ENCODE results near the gene GAS2L2. TPM values are rescaled to one million over a fixed set of nuclear protein-coding genes. Genes with fewer than 3 reads are reported as not detected.
"Not testable (repeated sequence)": the region's sequence is repeated elsewhere in the genome, so short reads cannot be mapped to it uniquely, and the experiment has no call there.

Gene GAS2L2
- total RNA-seq, 1 experiment from 2014 or later = not detected

DNA sequence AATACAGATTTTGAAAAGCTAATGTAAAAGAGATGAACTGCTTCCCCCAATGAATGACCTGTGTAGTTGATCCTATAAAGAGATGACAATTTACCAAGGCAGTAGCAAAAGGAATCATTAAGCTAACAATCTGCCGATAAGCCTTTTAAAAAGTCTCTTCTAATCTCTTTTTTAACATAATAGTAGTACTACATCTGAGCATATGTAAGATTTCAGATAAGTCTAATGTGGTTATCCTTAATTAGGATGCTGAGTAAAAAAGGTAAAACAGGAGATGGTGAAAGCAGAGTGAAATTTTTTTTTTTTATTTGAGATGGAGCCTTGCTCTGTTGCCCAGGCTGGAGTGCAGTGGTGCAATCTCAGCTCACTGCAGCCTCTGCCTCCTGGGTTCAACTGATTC, 47.8 kb downstream of the GAS2L2 start:
- intact Hi-C loops (cut with micrococcal nuclease; ENCODE audit: unreplicated experiment) (no loop called here), in situ Hi-C loops (cut with HindIII; ENCODE audit: low pct_unique_long_range_greater_than_20kb, low sequenced_read_pairs) (no loop called here)
- Histone ChIP-seq H3K36me3 (ENCODE audit: control insufficient read depth, insufficient read depth, low read length) (peaks cover 17% of the 10 kb centered on the region; the same call in 1 of the 2 replicates), H3K9me3 (ENCODE audit: control insufficient read depth, insufficient read depth, low read depth, low read length) (no peaks in the 10 kb centered on the region), H3K27me3 (ENCODE audit: control insufficient read depth, insufficient read depth, low read length) (no peaks in the 10 kb centered on the region), H3K4me1 (ENCODE audit: control insufficient read depth, insufficient read depth, low read length) (no peaks in the 10 kb centered on the region), H3K27ac (ENCODE audit: low read length) (no peak overlapping the region), H3K4me3 (ENCODE audit: low read depth in 2 of 2, low read length in 2 of 2) (no peak overlapping the region)
- no TSS peak for BruUV-seq (replicated peaks)
- no peak for DNase-seq (ENCODE audit: low read depth, low spot score)
- ChIA-PET POLR2A (no interaction called here), CTCF (no interaction called here)
- no peak for ATAC-seq
- TF ChIP-seq, protein P1, sequence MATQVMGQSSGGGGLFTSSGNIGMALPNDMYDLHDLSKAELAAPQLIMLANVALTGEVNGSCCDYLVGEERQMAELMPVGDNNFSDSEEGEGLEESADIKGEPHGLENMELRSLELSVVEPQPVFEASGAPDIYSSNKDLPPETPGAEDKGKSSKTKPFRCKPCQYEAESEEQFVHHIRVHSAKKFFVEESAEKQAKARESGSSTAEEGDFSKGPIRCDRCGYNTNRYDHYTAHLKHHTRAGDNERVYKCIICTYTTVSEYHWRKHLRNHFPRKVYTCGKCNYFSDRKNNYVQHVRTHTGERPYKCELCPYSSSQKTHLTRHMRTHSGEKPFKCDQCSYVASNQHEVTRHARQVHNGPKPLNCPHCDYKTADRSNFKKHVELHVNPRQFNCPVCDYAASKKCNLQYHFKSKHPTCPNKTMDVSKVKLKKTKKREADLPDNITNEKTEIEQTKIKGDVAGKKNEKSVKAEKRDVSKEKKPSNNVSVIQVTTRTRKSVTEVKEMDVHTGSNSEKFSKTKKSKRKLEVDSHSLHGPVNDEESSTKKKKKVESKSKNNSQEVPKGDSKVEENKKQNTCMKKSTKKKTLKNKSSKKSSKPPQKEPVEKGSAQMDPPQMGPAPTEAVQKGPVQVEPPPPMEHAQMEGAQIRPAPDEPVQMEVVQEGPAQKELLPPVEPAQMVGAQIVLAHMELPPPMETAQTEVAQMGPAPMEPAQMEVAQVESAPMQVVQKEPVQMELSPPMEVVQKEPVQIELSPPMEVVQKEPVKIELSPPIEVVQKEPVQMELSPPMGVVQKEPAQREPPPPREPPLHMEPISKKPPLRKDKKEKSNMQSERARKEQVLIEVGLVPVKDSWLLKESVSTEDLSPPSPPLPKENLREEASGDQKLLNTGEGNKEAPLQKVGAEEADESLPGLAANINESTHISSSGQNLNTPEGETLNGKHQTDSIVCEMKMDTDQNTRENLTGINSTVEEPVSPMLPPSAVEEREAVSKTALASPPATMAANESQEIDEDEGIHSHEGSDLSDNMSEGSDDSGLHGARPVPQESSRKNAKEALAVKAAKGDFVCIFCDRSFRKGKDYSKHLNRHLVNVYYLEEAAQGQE (IDR thresholded peaks at IDR 0.05; ENCODE audit: insufficient read depth in 1 of 2, low read depth in 2 of 2, low read length in 1 of 2) = no peak
- TF ChIP-seq, protein P2, sequence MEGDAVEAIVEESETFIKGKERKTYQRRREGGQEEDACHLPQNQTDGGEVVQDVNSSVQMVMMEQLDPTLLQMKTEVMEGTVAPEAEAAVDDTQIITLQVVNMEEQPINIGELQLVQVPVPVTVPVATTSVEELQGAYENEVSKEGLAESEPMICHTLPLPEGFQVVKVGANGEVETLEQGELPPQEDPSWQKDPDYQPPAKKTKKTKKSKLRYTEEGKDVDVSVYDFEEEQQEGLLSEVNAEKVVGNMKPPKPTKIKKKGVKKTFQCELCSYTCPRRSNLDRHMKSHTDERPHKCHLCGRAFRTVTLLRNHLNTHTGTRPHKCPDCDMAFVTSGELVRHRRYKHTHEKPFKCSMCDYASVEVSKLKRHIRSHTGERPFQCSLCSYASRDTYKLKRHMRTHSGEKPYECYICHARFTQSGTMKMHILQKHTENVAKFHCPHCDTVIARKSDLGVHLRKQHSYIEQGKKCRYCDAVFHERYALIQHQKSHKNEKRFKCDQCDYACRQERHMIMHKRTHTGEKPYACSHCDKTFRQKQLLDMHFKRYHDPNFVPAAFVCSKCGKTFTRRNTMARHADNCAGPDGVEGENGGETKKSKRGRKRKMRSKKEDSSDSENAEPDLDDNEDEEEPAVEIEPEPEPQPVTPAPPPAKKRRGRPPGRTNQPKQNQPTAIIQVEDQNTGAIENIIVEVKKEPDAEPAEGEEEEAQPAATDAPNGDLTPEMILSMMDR (IDR thresholded peaks at IDR 0.05) = no peak
- no peak for TF ChIP-seq POLR2AphosphoS5 (IDR thresholded peaks at IDR 0.05; ENCODE audit: low read depth, low read length)
- TF ChIP-seq TCF7L2 (IDR thresholded peaks at IDR 0.05; ENCODE audit: low read depth, low read length) = no peak
- no peak for TF ChIP-seq SIN3A (IDR thresholded peaks at IDR 0.05; ENCODE audit: borderline replicate concordance, insufficient read depth, low read depth, low read length)

DNA sequence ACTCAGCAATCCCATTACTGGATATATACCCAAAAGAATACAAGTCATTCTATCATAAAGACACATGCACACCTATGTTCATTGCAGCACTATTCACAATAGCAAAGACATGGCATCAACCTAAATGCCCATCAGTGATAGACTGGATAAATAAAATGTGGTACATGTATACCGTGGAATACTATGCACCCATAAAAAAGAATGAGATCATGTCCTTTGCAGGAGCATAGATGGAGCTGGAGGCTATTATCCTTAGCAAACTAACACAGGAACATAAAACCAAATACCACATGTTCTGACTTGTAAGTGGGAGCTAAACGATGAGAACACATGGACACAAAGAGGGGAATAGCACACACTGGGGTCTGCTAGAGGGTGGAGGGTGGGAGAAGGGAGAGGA, 49.7 kb downstream of the GAS2L2 start:
- in situ Hi-C loops (cut with HindIII; ENCODE audit: low pct_unique_long_range_greater_than_20kb, low sequenced_read_pairs); BruUV-seq (replicated peaks); ATAC-seq: not testable (repeated sequence)

DNA sequence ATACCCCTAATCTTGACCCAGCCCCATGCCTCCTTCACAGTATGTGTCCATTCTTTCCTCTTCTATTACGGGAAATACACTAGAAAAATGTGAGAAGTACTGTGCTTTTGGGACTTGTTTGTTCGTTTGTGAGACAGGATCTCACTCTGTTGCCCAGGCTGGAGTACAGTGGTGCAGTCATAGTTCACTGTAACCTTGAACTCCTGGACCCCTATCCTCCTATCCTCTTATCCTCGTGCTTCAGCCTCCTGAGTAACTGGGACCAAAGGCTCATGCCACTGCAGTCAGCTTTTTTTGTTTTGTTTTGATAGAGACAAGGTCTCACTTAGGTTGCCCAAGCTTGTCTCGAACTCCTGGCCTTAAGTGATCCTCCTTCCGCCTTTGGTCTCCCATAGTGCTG, 51.5 kb downstream of the GAS2L2 start:
- no peak for TF ChIP-seq SIN3A (IDR thresholded peaks at IDR 0.05; ENCODE audit: borderline replicate concordance, insufficient read depth, low read depth, low read length)
- no peak for TF ChIP-seq TCF7L2 (IDR thresholded peaks at IDR 0.05; ENCODE audit: low read depth, low read length)
- TF ChIP-seq POLR2AphosphoS5 (IDR thresholded peaks at IDR 0.05; ENCODE audit: low read depth, low read length) = no peak
- TF ChIP-seq, protein P2 (IDR thresholded peaks at IDR 0.05) = no peak
- TF ChIP-seq, protein P1 (IDR thresholded peaks at IDR 0.05; ENCODE audit: insufficient read depth in 1 of 2, low read depth in 2 of 2, low read length in 1 of 2) = no peak
- DNase-seq (ENCODE audit: low read depth, low spot score) (no peak), ATAC-seq (no peak)
- Histone ChIP-seq H3K27me3 (ENCODE audit: control insufficient read depth, insufficient read depth, low read length) (no peaks in the 10 kb centered on the region), H3K4me1 (ENCODE audit: control insufficient read depth, insufficient read depth, low read length) (no peaks in the 10 kb centered on the region), H3K4me3 (ENCODE audit: low read depth in 2 of 2, low read length in 2 of 2) (no peak overlapping the region), H3K27ac (ENCODE audit: low read length) (no peak overlapping the region), H3K9me3 (ENCODE audit: control insufficient read depth, insufficient read depth, low read depth, low read length) (no peaks in the 10 kb centered on the region), H3K36me3 (ENCODE audit: control insufficient read depth, insufficient read depth, low read length) (peaks cover 3% of the 10 kb centered on the region; the same call in 1 of the 2 replicates)
- no TSS peak for BruUV-seq (replicated peaks)
- CTCF ChIA-PET = no interaction called here
- intact Hi-C loops (cut with micrococcal nuclease; ENCODE audit: unreplicated experiment) (no loop called here), in situ Hi-C loops (cut with HindIII; ENCODE audit: low pct_unique_long_range_greater_than_20kb, low sequenced_read_pairs) (no loop called here)
- POLR2A ChIA-PET = no interaction called here

More for the DNA sequence above, 49.7 kb downstream of the GAS2L2 start:
- H3K4me3 ChIP-seq (ENCODE audit: low read depth in 2 of 2, low read length in 2 of 2); H3K27me3 ChIP-seq (ENCODE audit: control insufficient read depth, insufficient read depth, low read length); DNase-seq (ENCODE audit: low read depth, low spot score); H3K27ac ChIP-seq (ENCODE audit: low read length); H3K36me3 ChIP-seq (ENCODE audit: control insufficient read depth, insufficient read depth, low read length); POLR2A ChIA-PET; H3K9me3 ChIP-seq (ENCODE audit: control insufficient read depth, insufficient read depth, low read depth, low read length); CTCF ChIA-PET; intact Hi-C loops (cut with micrococcal nuclease; ENCODE audit: unreplicated experiment); H3K4me1 ChIP-seq (ENCODE audit: control insufficient read depth, insufficient read depth, low read length): not testable (repeated sequence)

Measured in Panc1 (cell line).